Fibroblast of skin of left quadriceps (primary cell): ENCODE data around the gene TBL1X.
A peak's percentile ranks its signal among the peaks of the same experiment; 100 is the strongest.

Experiments used
- DNase-seq, 2 experiments: peaks; one replicate each; pipeline ENCODE4 v3.0.0-alpha.2; 2013; ENCODE audit warnings: low read depth in 2 of 2

Gene TBL1X

GRCh38 chrX:9704876-9705465 lies 240.1 kb downstream of the TBL1X start:
- DNase-seq: no peak

DNA sequence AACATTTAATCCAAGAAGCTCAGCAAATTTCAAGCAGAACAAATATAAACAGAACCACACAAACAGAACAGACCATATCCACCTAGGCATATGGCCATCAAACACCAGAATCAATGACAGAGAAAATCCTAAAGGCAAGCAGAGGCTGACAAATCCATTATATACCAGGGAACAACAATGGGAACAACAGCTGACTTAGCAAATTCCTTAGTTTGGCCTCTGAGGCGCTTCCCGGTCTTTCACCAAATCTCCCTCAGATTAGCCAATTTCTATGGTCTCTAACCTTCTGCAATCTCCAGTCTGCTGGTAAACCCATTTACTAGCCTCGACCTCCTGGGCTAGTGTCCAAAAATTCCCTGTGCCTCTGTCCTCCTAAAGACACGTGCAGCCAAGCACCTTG lies 241.6 kb downstream of the TBL1X start:
- DNase-seq: no peak

DNA sequence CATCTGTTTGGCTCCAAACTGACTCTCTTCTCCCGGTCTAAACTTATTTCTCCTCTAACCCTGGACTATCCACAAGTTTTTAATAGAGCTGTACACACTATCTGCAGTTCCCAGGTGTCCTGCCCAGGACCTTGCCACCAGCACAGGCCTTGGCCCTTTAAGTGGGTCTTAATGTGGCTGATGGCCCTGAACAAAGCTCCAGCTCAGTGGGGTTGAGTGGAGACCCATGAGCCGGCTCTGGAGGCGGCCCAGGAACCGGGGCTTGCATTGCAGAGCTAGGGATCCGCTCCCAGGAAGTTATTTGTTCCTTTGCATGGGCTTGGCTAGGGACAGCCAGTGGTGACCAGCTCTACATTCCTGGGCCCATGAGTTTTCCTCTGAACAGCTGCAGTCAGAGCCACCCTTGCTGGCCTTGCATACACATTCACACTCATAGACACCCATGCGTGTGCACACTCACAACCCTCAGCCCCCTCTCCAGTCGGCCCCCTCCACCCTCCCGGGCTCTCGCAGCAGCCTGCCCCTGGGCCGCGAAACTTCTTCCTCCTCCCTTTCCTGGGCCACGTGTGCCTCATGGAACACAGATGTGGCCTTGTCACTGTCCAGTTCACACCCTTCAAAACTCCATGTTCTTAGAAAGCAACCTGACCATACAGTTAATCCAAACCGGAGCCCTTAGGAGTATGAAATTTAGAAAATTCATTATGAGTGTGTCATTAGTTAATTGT lies 242.6 kb downstream of the TBL1X start:
- no peak for DNase-seq

DNA sequence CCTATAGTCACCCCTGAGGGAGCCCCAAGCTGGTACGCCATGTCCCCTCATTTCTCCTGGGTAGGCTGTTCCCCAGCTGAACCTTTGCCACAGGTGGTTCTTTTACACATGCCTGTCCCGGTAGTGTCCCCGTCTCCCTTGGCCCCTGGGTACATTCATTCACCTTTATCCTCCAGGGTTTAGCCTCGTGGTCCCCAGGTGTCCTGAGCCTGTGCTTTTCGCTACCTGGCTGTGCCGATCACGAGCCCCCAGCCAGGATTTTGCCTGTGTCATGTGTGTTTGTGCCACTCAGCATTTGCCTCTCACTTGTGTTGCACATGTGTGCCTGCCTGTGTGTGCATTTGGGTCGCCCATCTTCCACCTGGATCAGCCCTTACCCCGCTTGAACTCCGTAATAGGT lies 243.2 kb downstream of the TBL1X start:
- DNase-seq: no peak

DNA sequence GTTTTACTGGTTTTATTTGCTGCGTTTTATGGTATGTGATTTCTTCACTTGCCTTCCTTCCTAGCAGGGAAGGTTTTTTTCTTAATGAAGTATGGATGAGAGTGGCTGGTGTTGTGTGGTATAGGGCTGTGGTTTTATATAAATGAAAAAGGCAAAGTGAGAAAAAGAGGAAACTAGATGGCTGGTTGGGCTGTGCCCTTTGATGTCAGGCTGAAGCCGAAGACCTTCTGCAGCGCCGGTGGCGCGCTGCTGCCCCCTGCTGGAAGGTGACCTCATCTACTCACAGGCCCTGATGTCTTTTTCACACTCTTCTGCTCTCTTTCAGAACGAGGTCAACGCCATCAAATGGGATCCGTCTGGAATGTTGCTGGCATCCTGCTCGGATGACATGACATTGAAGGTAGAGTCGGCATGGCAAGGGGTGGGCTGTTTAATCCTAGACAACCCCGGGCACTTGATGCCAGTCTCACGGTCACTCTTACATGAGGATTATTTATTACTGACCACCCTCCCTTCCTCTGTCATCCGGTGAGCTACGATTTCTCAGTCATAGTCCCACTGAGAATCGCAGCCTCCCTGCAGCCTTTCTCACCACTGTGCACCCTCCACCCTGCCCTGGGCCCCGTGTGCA lies 244.2 kb downstream of the TBL1X start:
- DNase-seq: peak; percentile 20 to 32

DNA sequence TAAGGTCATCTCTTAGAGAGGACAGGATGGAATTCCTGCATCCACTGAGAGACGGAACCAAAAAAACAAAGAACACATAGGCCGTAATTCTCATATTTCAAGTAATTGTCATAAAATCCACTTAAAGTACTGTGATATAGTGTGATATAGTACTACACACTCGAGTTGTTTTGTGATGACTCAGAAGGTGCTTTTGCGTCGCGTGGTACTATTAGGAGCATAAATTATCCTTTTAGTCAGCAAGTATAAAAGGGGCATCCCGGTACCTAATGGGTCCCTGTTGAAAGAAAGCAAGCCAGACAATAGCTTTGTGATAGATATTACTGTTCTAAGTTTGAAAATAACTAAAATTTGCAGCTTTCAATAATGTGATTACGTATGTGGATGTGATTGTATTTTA lies 245.5 kb downstream of the TBL1X start:
- no peak for DNase-seq

DNA sequence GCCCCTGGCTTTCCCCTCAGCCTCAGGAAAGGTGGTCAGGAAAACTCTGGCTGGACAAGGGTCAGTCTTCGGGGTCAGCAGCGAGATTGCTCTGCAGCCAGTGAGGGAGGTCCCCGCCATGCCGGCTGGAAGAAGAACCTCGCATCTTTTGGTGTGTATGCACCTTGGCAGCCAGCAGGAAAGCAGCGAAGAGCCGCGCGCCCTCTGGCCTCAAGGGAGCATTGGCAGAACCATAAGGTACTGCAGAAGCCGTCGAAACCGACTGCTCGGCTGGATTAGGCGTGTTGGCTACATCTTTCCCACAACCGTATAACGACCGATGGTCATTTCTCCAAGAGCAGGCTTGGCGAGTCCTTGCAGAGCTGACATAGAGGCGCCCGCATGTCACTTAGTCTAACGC lies 252.5 kb downstream of the TBL1X start:
- DNase-seq: no peak

DNA sequence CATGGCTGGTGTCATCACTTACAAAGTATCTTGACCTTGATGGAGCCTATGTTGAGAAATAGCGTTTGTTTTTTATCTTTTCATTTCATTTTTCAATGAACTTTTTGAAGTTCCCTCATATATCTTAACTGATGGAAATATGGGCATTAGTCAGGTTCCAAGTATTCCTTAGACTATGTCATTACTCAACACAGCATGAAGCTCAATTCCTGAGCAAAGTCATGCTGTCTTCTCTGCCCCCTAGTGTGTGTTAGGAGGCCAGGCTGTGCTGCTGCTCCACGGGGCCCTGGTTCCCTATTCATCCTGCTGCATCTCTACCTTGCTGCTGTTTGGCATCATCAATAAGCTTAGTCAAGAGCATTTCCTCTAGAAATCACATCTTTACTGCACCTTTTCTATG lies 259.9 kb downstream of the TBL1X start:
- DNase-seq: no peak

GRCh38 chrX:9728261-9728660 lies 263.4 kb downstream of the TBL1X start:
- DNase-seq: no peak

DNA sequence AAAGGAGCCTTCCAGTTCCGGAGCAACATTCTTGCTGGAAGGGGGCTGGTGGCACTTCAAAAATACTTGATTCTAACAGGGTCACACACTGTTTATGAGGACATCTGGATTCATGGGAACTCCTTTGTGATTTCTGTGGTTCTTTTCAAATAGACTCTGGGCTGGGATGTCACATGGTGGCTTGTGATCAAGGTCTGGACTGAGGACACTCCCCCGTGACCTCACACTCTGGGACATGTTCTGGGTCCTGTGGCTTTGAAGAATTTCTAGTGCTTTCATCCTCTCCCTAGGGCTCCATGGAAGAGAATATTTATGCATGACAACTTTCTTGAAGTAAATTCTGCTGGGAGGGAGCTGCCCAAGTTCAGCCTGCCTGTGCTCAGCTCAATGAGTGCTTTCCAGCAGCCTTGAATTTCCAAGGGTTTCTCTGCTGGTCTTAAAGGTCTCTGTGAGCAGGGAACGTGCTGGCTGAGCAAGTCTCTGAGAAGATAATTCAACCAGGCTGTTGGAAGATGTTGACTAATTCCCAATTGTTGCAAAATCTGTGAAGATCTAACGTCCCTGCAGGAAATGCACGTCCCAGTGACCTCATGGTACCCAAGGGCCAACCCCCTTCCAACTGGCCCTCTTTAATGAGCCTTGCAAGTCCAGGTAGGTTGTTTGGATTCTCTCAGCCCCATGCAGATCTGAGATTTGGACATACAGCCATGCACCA lies 264.5 kb downstream of the TBL1X start:
- no peak for DNase-seq

DNA sequence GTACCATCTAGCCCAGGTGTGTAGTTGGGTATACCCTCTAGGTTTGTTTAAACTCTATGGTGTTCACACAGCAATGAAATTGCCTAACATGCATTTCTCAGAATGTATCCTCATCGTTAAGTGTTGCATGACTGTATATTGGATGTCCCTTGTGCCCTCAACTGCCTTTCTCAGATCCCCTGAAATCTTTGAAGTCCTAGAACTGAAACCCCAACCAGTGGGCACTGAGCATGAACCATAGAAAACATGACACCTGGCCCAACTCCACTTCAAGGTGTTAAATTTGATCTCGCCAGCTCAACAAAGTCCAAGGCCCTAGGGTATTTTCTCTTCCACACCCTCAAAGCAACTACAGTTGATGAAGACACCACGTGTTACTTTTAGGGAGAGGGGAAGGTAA lies 265.2 kb downstream of the TBL1X start:
- no peak for DNase-seq

DNA sequence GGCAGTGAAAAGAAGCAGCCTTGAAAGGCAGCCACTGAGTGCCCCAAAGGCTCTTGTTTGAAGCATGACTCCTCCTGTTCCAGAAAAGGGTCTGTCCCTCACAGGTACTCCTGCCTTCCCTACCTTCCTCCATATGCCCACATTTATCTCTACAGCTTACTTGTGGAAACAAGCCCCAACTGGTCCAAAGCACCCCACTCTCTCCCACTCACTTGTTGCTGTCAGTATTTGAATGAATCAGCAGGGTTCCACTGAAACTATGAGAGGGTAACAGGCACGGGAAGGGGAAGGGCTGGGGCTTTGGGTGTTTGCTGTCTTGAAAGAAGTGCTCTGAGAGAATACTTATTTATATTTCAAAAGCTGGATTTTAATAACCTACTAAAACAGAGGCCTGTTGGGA lies 265.9 kb downstream of the TBL1X start:
- DNase-seq: no peak

DNA sequence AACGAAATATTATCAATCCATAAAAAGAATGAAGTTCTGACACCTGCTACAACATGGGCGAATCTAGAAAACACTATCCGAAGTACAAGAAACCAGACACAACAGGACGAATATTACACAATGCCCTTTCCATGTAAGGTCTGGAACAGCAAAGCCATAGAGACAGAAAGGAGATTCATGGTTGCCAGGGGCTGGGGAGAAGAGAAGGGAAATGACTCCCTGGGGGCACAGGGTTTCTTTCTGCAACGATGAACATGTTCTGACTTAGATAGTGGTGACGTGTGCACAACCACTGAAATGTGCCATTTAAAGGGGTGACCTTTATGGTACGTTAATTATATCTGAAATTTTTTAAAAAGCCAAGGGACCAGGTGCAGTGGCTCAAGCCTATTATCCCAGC lies 272.5 kb downstream of the TBL1X start:
- no peak for DNase-seq

DNA sequence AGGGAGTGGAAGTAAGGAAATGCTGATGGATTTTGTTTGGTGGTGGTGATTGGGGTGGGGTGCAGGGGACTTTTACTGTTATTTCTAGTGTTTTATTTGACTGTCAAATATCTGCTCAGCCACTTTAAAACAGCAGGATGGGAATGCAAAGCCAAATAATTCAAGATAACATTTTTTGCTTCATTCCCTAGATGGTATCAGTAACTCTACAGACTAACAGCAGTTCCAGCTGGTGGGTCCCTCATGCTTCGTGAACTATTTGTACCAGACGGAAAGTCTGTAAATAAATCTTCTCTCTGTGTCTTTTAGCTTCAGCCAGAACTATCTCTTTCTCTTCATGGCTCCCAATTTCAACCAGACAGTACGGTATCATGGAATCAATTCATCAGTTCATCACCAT lies 273.3 kb downstream of the TBL1X start:
- no peak for DNase-seq

GRCh38 chrX:9739130-9739529 lies 274.3 kb downstream of the TBL1X start:
- DNase-seq: no peak

DNA sequence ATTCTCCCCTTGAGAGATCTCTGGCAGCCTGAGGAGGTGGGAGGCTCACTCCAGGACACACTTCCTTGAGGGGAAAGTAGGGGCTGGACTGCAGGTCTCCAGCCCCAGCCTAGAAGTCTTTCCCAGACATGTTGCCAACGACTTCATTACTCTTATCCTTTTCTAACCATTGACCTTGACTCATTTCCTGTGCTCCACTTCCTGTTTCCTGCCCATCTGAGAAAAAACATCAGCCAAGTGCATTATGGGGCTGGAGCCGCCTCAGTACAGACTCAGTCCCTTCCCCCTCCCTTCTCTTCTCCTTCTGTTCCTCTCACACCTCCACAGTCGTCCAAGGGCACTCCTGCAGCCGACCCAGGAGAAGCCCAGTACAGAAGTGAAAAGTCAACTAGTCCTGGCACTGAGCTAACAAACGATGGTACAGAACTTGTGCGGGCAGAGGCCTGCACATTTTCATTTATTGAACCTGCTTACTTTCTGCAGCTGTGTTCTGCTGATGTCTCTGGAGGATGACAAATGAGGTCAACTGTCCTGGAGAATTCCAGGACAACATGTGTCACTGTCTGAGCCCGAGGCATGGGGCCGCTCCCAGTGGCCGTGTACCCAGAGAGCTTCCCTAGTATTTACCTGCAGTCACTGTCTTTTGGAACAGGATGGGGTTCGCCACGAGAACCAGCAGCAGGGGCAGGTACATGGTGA lies 280.7 kb downstream of the TBL1X start:
- no peak for DNase-seq

DNA sequence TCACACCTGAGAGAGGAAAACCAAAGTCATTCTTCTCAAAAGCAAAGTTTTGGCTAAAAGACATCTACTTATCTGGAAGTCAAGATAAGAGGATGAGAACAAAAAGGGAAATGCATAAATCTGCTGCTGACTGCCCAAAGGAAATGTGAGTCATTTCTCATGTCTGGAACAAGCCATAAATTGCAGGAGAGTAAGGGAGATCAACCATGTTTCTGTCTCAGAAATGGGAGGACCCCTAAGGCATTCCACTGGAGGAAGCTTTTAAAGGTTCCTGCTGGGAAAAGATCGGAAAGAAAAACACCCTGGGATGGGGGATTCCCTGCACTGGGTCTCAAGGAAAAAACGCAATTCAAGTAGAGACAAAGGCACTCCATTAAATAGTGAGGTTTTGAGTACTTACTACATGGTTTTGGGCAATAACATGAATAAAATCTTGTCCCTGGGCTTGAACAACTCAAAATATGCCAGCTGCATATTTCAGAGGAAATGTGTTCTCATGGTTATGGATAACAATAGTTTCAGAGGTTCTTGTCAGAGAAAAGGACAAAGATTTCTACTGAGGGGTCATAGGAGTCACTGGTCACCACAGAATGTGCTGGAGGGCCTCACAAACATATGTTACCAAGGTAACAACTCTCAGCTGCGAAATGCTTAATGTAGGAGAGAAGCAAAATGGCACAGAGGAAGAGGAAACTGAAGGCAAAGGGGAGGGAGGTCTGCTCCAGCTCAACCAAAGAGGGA lies 281.5 kb downstream of the TBL1X start:
- DNase-seq: peak; percentile 18

DNA sequence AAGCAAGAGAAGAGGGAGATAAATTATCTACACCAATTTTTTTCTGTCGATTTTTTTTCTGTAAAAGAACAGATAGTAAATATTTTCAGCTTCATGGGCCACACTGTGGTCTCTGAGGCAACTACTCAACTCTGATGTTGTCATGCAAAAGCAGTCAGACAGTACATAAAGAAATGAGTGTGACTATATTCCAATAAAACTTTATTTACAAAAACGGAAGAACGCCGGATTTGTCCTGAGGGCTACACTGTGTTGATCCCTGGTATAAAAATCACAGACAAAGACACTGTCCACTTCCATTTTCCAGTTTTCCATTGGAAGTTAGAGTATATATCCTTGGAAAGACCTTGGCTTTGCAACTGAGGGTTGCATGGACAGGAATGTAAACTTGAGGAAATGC lies 282.8 kb downstream of the TBL1X start:
- DNase-seq: no peak

DNA sequence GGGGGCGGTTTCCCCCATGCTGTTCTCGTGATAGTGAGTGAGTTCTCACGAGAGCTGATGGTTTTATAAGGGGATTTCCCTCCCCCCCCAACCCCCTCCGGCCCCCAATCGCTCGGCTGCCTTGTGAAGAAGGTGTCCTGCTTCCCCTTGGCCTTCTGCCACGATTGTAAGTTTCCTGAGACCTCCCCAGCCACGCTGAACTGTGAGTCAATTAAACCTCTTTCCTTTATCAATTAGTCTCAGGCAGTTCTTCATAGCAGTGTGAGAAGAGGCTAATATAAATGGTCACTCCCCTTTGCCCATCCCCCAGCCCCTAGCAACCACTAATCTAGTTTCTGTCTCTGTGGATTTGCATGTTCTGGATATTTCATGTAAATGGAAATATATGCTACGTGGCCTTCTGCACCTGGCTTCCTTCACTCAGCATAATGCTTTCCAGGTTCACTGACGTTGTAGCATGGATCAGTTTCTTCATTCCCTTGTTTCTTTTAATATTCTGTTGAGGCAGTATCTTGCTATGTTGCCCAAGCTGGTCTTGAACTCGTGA lies 284.4 kb downstream of the TBL1X start:
- no peak for DNase-seq

DNA sequence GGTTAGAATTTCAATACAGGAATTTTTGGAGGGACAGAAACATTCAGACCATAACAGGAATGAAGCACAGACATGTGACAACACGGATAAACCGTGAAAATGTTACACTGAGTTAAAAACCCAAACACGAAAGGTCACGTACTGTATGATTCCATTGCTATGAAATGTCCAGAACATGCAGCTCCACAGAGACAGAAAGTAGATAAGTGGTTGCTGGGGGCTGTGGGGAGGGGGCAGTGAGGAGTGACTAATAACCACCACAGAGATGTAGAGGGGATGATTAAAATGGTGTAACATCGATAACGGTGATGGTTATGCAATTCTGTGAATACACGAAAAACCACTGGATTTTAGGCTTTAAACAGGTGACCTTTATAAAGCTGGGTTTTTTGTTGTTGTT lies 292.5 kb downstream of the TBL1X start:
- no peak for DNase-seq

- DNase-seq: no peak
Observed at GRCh38 chrX:9758021-9758638, 293.3 kb downstream of the TBL1X start.
